Stimulated activated CD4-positive, alpha-beta T cell treated with anti-CD3 and anti-CD28 coated beads, TNF-alpha, amount 100 ng/mL, for 4 hours (primary cell): ENCODE data around the gene PUS3.
"Not testable (repeated sequence)": the region's sequence is repeated elsewhere in the genome, so short reads cannot be mapped to it uniquely, and the experiment has no call there.

Experiments used
- DNase-seq, 3 experiments: peaks; one replicate each; pipeline ENCODE4 v3.0.0-alpha.2; 2020; ENCODE audit warnings: low read depth in 3 of 3

PUS3 gene

GRCh38 chr11:125916683-125917347, 13.8 kb upstream of the PUS3 start:
- DNase-seq = no peak

DNA sequence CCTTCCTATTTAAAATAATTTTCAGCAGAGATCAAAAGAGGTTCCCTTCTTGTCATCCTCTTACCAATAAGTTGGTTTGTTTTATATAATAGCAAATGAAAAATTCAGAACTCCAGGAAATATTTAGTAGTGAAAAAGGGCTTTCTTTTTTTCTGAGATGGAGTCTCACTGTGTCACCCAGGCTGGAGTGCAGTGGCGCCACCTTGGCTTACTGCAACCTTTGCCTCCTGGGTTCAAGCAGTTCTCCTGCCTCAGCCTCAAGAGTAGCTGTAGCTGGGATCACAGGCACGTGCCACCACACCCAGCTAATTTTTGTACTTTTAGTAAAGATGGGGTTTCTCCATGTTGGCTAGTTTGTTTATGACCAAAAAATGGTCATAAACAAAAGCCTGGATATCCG, 11.6 kb upstream of the PUS3 start:
- DNase-seq = not testable (repeated sequence)

GRCh38 chr11:125910226-125910849, 7.3 kb upstream of the PUS3 start:
- DNase-seq = no peak

GRCh38 chr11:125904678-125905077, 1.7 kb upstream of the PUS3 start:
- no peak for DNase-seq

DNA sequence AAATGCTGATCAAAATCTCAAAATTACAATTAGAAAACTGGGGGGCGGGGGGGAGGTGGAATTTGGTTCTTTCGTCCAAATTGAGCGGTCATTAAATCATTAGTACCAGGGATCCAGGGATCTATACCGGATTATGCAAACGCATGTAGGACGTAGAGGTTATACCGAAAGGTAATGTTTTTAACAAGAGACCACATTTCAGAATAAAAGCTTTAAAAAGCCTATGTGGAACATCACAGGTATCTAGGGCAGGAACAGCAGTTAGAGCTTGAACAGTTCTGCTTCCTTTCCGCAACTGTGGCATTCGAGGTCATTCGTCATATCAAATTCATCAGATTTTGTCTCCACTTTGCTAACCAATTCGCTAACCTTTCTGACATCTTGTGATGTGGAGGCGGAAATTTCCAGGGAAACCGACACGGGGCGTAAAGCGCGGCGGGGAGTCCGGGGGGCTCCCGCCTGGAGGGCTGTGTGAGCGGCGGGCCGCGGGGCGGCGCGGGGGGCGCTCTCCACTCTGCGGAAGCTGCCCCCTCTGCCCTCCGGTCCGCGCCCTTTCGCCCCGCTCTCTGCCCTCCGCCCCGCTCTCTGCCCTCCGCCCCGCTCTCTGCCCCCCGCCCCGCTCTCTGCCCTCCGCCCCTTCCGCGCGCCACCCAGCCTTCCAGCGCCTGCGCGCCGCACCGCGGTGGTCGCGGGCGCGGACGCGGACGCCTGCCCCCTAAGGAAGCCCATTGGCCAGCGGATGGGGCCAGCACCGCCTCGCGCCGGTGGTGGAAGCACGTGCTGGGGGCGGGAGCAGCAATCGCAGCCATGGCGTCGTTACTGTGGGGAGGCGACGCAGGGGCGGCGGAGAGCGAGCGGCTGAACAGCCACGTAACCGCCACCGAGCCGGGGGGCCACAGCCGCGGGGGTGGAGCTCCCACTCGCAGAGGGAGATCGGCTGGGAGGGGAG, 979 bp upstream of the PUS3 start, which contains the start of gene DDX25:
TSS of gene DDX25 (plus strand) at position 798 of the 949 bp plus-strand sequence. CDS start at position 808, 10 bp downstream.
- no peak for DNase-seq

DNA sequence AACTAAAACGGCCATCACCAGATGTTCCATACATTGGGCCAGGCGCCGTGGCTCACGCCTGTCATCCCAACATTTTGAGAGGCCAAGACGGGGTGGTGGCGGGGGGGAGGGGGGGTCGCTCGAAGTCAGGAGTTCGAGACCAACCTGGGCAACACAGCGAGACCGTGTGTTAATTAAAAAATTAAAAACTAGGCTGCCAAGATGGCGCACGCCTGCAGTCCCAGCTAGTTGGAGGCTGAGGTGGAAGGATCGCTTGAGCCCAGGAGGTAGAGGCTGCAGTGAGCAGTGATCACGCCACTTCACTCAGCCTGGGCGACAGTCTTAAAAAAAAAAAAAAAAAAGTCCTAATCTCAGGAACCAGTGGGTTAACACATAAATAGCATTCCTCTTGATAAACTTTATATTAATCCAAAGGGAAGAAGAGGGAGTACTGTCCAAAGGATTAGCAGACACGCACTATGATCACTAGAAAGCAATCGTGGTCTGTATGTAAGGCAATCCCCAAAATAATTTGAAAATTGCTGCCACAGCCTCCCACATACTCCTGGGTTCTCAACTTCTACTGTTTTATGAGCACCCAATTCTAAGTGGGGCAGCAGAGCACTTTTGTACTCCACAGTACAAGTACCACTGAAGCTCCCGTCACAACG, 604 bp downstream of the PUS3 start:
- no peak for DNase-seq

GRCh38 chr11:125901872-125902271, 1.1 kb downstream of the PUS3 start:
- no peak for DNase-seq

GRCh38 chr11:125892994-125893393, 10.0 kb downstream of the PUS3 start:
- no peak for DNase-seq

DNA sequence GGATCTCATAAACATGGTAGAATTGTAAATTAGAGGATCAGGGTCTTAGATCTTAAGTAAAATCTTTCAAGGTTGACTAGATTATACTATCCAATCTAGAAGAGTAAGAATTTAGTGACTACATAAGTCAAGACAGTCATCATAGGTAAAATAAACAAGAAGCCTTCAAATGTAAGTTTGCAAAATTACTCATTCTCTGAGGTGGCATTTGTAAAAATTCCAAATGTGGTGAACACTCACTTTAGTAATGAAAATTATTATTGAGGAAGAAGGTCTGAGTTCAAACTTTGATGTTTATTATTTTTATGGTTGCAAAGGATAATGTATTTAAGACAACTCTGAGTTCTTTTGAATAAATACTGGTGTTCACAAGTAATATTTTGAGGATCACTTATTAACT, 10.9 kb downstream of the PUS3 start:
- DNase-seq = no peak

- no peak for DNase-seq
Observed at GRCh38 chr11:125890447-125891100, 12.4 kb downstream of the PUS3 start.

- DNase-seq = peak; percentile 82 to 85 (median 84)
Observed at GRCh38 chr11:125887373-125888324, 15.4 kb downstream of the PUS3 start, which contains the start of gene HYLS1. HYLS1 (plus strand) TSS chr11:125887668; CDS start chr11:125899369, 11,701 bp downstream.

- no peak for DNase-seq
Observed at GRCh38 chr11:125886997-125887372, 16.0 kb downstream of the PUS3 start.

GRCh38 chr11:125883375-125883774, 19.6 kb downstream of the PUS3 start:
- no peak for DNase-seq

GRCh38 chr11:125881291-125881690, 21.7 kb downstream of the PUS3 start:
- no peak for DNase-seq

DNA sequence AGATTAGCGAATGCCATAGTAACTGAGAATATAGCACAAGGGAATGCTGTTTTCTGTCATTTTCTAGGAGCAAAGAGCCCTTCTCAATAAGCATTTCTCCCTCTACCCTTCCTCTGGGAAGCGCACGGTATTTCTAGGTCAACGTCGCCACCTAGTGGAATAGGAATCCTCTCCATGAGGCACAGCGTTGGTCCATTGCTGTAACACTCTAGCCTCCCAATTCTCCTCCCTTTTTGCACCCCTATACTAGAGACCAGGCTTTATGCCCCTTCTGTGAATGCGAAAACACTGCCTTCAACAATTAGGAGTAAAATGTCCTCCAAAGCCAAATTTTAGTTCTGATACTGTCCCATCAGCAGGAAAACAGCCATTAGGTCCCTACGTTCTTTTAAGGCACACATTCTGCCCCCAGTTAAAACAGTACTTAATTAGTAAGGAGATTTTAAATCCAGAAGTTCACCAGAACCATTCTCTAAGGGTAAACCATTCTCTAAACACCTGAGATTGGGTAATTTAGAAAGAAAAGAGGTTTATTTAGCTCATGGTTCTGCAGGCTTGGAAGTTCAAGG, 28.4 kb downstream of the PUS3 start:
- peak in 1 of 3 experiments; percentile 7 for DNase-seq

DNA sequence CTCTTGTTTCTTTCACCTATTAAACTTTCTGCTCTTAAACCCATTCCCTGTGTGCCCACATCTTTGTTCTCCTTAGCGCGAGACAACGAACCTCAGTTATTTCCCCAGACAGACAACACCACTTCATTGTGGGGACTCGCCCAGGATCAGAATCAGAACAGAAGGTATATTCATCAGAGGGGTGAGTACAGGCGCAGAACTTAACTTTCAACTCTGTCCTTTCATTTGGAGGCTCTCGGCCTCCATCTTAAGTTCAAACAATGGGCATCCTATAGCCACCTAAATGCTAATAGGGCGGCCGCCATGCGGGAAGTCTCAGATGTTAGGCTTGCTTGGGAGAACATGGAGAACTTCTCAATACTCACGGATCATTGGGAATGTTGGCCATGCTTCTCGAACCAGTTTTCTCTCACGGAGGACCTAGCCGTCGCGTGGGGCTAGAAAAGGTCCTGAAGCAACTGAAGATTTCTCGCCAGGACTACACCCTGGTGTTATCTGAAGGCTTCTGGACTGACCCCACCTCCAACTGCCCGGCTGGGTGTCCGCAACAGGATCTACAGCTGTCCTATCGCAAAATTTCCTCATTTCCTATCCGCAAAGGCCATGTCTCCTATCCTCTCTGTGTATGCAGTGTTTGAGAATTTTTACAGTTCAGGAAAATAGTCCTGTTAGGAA, 29.0 kb downstream of the PUS3 start:
- DNase-seq = no peak

DNA sequence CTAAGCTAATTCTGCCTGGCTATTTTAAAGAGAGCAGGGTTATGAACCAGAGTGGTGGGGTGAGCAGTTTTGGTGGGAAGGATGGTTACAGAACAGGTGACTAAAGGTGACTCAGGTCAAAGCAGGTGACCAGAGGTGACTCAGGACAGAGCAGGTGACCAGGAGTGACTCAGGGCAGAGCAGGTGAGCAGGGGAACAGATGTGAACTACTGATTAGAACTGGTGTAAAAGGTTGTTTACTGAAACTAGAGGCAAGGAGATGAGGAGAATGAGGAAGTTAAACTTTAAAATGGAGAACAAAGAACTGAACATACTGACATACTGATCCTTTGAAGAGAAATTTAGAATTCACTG, 30.9 kb downstream of the PUS3 start:
- DNase-seq = no peak

- no peak for DNase-seq
Observed at GRCh38 chr11:125871391-125872137, 31.4 kb downstream of the PUS3 start.

DNA sequence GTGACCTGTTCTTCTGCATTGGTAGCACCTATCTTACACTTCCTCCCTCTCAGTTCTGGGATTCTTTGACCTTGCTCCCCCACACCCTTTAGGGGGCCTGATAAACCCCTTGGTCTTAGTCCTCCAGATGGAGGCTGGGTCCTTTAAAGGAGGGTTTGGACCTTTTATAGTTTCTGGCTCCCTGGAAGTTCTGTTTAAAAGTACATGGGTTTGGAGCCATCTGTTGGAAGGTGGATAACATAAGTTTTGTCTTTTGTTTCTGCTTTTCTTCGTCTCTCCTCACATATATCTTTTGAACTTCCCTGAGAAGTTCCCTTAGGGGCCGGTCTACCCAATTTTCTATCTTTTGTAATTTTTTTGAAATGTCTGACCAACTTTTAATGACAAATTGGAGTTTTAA, 33.5 kb downstream of the PUS3 start:
- no peak for DNase-seq
